Measurements from ENCODE around the gene EXD1.
"Not testable (repeated sequence)": the region's sequence is repeated elsewhere in the genome, so short reads cannot be mapped to it uniquely, and the experiment has no call there.

The EXD1 gene

DNA sequence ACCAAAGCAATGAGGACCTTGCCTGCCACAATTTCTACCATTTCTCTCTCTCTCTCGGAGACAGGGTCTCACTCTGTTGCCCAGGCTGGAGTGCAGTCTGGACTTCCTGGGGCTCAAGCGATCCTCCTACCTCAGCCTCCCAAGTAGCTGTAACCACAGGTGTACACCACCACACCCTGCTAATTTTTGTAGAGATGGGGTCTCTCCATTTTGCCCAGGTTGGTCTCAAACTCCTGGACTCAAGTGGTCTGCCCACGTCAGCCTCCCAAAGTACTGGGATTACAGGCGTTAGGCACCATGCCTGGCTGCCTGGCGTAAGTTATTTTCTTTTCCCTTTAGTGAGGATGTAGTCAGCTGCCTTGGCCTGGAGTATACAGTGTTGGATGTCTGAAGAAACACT is 76.8 kb downstream of the EXD1 start:
- TF ChIP-seq, protein P1, sequence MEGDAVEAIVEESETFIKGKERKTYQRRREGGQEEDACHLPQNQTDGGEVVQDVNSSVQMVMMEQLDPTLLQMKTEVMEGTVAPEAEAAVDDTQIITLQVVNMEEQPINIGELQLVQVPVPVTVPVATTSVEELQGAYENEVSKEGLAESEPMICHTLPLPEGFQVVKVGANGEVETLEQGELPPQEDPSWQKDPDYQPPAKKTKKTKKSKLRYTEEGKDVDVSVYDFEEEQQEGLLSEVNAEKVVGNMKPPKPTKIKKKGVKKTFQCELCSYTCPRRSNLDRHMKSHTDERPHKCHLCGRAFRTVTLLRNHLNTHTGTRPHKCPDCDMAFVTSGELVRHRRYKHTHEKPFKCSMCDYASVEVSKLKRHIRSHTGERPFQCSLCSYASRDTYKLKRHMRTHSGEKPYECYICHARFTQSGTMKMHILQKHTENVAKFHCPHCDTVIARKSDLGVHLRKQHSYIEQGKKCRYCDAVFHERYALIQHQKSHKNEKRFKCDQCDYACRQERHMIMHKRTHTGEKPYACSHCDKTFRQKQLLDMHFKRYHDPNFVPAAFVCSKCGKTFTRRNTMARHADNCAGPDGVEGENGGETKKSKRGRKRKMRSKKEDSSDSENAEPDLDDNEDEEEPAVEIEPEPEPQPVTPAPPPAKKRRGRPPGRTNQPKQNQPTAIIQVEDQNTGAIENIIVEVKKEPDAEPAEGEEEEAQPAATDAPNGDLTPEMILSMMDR (IDR thresholded peaks at IDR 0.05; ENCODE audit: extremely low read depth, insufficient read depth, missing control alignments), result no peak
- in situ Hi-C loops (cut with MboI; ENCODE audit: low pct_unique_long_range_greater_than_20kb, low sequenced_read_pairs, unreplicated experiment), result no loop called here
- DNase-seq (ENCODE audit: low spot score), result no peak

DNA sequence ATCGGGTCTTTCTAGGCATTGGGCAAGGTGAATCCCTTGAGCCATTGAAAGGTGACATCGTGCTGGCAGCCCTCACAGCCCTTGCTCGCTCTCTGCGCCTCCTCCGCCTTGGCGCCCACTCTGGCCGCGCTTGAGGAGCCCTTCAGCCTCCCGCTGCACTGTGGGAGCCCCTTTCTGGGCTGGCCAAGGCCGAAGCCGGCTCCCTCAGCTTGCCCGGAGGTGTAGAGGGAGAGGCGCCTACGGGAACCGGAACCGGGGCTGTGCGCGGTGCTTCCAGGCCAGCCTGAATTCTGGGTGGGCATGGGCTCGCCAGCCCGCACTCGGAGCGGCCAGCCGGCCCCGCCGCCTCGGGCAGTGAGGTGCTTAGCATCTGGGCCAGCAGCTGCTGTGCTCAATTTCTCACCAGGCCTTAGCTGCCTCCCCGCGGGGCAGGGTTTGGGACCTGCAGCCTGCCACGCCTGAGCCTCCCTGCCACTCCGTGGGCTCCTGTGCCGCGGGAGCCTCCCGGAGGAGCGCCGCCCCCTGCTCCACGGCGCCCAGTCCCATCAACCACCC is 79.0 kb downstream of the EXD1 start:
- in situ Hi-C loops (cut with MboI; ENCODE audit: low pct_unique_long_range_greater_than_20kb, low sequenced_read_pairs, unreplicated experiment), result no loop called here
- DNase-seq (ENCODE audit: low spot score), result no peak
- TF ChIP-seq, protein P1 (IDR thresholded peaks at IDR 0.05; ENCODE audit: extremely low read depth, insufficient read depth, missing control alignments), result no peak

DNA sequence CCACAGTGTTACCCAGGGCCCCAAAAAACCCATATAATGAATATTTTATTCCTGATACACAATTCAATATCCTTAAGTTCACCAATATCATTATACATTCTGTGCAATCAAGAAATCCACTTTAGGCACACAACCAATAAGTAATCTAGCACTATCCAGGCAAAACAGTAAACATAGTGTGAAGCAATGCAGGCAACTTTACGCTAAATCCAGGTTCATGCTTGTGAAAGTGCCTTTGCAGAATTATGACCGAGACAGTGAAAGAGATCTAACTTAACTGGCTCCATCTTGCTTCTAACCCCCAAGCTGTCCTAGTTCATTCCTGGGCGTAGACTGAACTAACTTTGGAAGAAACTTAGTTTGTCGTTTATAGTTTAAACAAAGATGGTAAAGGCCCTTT is 80.3 kb downstream of the EXD1 start:
- in situ Hi-C loops (cut with MboI; ENCODE audit: low pct_unique_long_range_greater_than_20kb, low sequenced_read_pairs, unreplicated experiment), result no loop called here
- no peak for DNase-seq (ENCODE audit: low spot score)
- TF ChIP-seq, protein P1 (IDR thresholded peaks at IDR 0.05; ENCODE audit: extremely low read depth, insufficient read depth, missing control alignments), result no peak

DNA sequence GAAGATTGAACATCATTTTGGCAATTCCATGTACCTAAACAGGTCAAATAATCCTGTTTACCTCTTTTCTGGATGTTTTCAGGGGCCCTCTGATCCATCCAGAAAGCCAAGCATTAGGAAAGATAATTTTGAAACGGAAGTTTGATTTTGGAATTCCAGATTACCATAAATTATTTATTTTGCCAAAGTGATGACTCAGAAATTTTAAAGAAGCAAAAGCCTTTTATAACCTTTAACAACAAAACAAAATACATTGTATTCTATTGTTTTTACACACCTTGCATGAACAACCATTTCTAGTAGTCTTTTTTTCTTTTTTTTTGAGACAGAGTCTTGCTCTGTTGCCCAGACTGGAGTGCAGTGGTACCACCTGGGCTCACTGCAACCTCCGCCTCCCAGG is 82.5 kb downstream of the EXD1 start:
- TF ChIP-seq, protein P1 (IDR thresholded peaks at IDR 0.05; ENCODE audit: extremely low read depth, insufficient read depth, missing control alignments), result no peak
- in situ Hi-C loops (cut with MboI; ENCODE audit: low pct_unique_long_range_greater_than_20kb, low sequenced_read_pairs, unreplicated experiment), result no loop called here
- no peak for DNase-seq (ENCODE audit: low spot score)

DNA sequence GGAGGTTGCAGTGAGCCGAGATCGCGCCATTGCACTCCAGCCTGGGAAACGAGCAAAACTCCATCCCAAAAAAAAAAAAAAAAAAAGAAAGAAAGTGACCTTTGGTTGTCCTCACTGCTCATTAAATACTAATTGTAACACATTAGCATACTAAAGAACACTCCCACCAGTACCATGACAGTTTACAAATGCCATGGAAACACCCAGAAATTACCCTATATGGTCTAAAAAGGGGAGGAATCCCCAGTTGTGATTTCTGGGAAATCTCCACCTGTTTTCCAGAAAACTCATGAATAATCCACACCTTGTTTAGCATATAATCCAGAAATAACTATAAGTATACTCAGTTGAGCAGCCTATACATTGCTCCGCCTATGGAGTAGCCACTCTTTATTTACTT is 90.9 kb downstream of the EXD1 start:
- in situ Hi-C loops (cut with MboI; ENCODE audit: low pct_unique_long_range_greater_than_20kb, low sequenced_read_pairs, unreplicated experiment), result no loop called here

DNA sequence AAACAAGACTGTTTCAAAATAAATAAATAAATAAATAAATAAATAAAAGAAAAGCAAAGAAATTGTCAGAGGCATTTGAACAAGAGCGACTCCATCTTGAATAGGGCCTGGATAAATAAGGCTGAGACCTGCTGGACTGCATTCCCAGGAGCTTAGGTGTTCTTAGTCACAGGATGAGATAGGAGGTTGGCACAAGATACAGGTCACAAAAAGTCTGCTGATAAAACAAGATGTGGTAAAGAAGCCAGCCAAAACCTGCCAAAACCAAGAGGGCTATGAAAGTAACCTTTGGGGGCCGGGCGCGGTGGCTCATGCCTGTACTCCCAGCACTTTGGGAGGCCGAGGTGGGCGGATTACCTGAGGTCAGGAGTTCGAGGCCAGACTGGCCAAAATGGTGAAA is 91.4 kb downstream of the EXD1 start:
- DNase-seq (ENCODE audit: low spot score); in situ Hi-C loops (cut with MboI; ENCODE audit: low pct_unique_long_range_greater_than_20kb, low sequenced_read_pairs, unreplicated experiment): not testable (repeated sequence)

More for the DNA sequence above, 90.9 kb downstream of the EXD1 start:
- TF ChIP-seq, protein P1 (IDR thresholded peaks at IDR 0.05; ENCODE audit: extremely low read depth, insufficient read depth, missing control alignments), result no peak
- DNase-seq (ENCODE audit: low spot score), result no peak

DNA sequence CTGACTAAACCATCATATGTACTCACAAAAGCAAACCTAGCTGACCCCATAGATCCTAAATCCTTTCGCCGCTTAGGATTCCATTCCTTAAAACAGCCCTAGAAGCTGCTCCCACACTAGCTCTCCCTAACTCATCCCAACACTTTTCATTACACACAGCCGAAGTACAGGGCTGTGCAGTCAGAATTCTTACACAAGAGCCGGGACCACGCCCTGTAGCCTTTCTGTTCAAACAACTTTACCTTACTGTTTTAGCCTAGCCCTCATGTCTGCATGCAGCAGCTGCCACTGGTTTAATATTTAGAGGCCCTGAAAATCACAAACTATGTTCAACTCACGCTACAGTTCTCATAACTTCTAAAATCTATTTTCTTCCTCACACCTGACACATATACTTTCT is 95.0 kb downstream of the EXD1 start:
- DNase-seq (ENCODE audit: low spot score); in situ Hi-C loops (cut with MboI; ENCODE audit: low pct_unique_long_range_greater_than_20kb, low sequenced_read_pairs, unreplicated experiment): not testable (repeated sequence)

DNA sequence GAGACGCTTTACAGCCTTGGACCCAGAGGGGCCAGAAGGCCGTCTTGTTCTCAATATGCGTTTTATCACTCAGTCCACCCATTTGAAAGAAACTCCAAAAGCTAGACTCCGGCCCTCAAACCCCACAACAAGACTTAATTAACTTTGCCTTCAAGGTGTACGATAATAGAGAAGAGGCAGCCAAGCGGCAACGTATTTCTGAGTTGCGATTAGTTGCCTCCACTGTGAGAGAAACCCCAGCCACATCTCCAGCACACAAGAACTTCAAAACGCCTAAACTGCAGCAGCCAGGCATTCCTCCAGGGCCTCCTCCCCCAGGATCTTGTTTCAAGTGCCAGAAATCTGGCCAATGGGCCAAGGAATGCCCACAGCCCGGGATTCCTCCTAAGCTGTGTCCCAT is 97.1 kb downstream of the EXD1 start:
- TF ChIP-seq, protein P1 (IDR thresholded peaks at IDR 0.05; ENCODE audit: extremely low read depth, insufficient read depth, missing control alignments), result no peak
- in situ Hi-C loops (cut with MboI; ENCODE audit: low pct_unique_long_range_greater_than_20kb, low sequenced_read_pairs, unreplicated experiment), result no loop called here
- no peak for DNase-seq (ENCODE audit: low spot score)

Data from GM13977 (cell line).